HG03175 (cell line): ENCODE measurements around the gene CNOT11.
A peak's percentile ranks its signal among the peaks of the same experiment; 100 is the strongest.
"Not testable (repeated sequence)": the region's sequence is repeated elsewhere in the genome, so short reads cannot be mapped to it uniquely, and the experiment has no call there.

Experiments used
- ATAC-seq: cut with Tn5 transposase; IDR thresholded peaks from one replicate; pipeline ENCODE4 v1.9.1; 2021; ENCODE audit warnings: mild to moderate bottlenecking, moderate library complexity; ENCODE audit not compliant: unreplicated experiment

CNOT11 gene

GRCh38 chr2:101244899-101245298 lies 7.8 kb upstream of the CNOT11 start:
- ATAC-seq: not testable (repeated sequence)

GRCh38 chr2:101245468-101245867 lies 7.2 kb upstream of the CNOT11 start:
- ATAC-seq: not testable (repeated sequence)

- ATAC-seq: not testable (repeated sequence)
These were observed 3.9 kb upstream of the CNOT11 start for GRCh38 chr2:101248756-101249155.

GRCh38 chr2:101249826-101250225 lies 2.9 kb upstream of the CNOT11 start:
- no peak for ATAC-seq

GRCh38 chr2:101251246-101251781 lies 1.4 kb upstream of the CNOT11 start:
- ATAC-seq: not testable (repeated sequence)

GRCh38 chr2:101251844-101252407 lies 760 bp upstream of the CNOT11 start:
- ATAC-seq: peak; percentile 45

- ATAC-seq: peak; percentile 70
These were observed 472 bp downstream of the CNOT11 start for GRCh38 chr2:101253013-101253702.

GRCh38 chr2:101253703-101254450 lies 1.2 kb downstream of the CNOT11 start:
- no peak for ATAC-seq

GRCh38 chr2:101255501-101255900 lies 2.8 kb downstream of the CNOT11 start:
- no peak for ATAC-seq

DNA sequence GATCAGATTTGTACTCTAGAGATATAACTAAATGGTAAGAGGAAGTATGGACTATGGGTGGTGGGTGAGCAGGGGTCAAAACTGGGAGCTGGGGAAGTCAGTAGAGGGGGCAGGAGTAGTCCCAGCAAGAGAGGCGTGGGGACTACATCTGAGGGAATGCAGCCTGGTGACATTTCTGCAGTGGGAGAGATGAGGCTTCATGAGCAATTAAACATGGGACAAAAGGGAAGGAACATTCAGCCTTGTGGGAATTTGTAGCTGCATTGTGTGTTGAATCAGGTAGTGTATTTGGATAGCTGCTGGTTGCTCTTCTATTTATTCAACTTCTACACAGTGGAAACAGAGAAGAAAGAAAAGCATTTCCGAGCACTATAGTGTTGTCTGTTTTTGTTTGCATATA lies 3.6 kb downstream of the CNOT11 start:
- no peak for ATAC-seq

DNA sequence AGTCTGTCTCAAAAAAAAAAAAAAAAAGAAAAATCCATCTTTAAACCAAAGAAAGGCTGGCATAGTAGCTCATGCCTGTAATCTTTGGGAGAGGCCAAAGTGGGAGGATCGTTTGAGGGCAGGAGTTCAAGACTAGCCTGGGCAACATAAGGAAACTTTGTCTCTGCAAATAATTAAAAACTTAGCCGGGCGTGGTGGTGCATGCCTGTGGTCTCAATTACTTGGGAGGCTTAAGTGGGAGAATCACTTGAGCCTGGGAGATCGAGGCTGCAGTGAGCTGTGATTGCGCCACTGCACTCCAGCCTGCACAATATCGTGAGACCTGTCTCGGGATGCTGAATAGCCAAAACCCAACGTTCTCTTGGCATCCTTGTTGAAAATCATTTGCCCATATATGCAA lies 6.1 kb downstream of the CNOT11 start:
- ATAC-seq: no peak

DNA sequence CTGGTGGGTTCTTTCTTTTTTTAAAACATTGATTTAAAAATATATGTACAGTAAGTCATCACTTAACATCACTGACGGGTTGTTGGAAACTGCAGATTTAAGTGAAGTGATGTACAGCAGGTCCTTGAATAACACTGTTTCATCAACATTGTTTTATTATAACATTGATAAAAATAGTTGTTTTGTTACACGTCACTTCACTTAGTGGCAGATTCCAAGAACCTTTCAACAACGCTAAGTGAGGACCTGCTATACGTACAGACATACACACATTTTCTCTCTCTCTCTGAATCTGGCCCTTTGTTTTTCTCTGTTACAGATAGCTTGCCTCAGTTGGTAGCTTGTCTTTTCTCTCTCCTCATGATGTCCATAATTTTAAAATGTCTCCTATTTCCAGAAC lies 9.5 kb downstream of the CNOT11 start:
- ATAC-seq: no peak

- ATAC-seq: no peak
These were observed 10.7 kb downstream of the CNOT11 start for GRCh38 chr2:101263377-101263800.

DNA sequence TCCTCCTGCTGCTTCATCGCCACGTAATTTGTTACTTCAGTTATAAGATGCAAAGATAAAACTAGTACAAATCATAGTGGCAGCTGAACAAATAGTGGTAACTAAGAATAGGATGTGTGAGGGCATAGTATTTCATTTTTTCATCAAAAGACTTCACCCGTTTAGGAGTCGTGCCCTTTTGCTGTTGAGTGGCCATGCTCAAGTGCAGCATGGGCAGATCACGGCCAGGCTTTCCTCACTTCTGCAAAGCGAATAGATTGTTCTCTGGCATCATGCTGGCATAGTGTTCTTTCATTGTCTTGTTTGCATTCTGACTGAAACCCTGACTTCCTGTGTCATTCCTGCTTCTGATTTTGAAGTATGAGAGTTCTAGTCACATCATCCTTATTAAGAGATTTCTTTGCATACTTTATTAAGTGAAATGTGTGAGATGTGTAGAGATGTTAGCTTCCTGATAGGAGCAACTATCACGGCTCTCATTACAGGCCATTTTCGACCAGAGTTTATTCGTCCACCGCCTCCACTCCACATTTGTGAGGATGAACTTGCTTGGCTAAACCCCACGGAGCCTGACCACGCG lies 11.8 kb downstream of the CNOT11 start:
- ATAC-seq: no peak

- no peak for ATAC-seq
These were observed 13.3 kb downstream of the CNOT11 start for GRCh38 chr2:101265893-101266499.

GRCh38 chr2:101267671-101268656 lies 15.3 kb downstream of the CNOT11 start:
- peak; percentile 58 for ATAC-seq

- ATAC-seq: no peak
These were observed 18.1 kb downstream of the CNOT11 start for GRCh38 chr2:101270700-101271259.

DNA sequence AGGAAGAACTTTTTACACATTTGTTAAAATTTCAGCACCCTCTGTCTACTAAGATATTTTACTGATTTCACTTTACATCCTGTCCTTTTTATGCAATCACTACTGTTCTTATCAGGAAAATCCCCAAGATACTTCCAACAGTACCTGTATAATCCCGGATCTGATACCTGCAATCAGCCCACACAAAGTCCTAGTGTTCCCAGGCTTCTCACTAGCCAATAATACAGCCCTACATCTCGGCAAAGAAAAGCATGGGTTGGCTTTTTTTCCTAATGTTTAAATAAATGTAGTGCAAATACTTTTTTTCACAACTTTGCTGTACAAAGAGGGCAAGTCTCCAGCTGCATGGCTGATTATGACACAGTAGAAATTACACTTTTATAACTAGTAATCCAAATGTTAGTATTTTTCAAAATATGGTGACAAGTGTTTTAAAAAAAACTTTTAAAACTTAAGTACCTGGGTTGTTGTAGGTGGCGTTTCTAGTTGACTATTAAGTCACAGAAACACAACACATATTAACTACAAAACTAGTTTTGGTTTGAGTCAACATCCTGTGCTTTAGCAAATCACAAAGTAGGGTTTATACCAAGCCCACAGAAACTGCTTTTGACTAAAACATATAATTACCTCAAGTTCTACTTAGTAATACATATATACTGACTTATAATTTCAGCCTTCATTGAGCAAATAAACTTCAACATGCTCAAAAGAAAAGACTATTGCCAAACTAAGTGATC lies 19.5 kb downstream of the CNOT11 start:
- ATAC-seq: peak; percentile 88

- ATAC-seq: no peak
These were observed 20.4 kb downstream of the CNOT11 start for GRCh38 chr2:101273056-101273455.
